Smooth muscle cell (in vitro differentiated cells): ENCODE results near the gene DDX20. TPM values are rescaled to one million over a fixed set of nuclear protein-coding genes. Genes with fewer than 3 reads are reported as not detected.

Source experiments
- DNase-seq: peaks from one replicate; lab custom pipeline; 2025; ENCODE audit not compliant: unreplicated experiment; lab: John Stamatoyannopoulos, UW
- H2AFZ ChIP-seq: fragments of 200-600 bp; sonication (generic); 2 replicates; pipeline ENCODE4 v1.6.0; 2016; ENCODE audit warnings: antibody characterized with exemption, low read depth, mild to moderate bottlenecking
- H3F3A ChIP-seq: fragments of 200-600 bp; sonication (generic); 2 replicates; pipeline ENCODE4 v1.6.0; 2017; ENCODE audit warnings: antibody characterized with exemption, low read depth
- H3K27ac ChIP-seq: fragments of 200-600 bp; sonication (generic); 2 replicates; pipeline ENCODE4 v1.5.1; 2016; ENCODE audit warnings: low read depth, mild to moderate bottlenecking
- H3K27me3 ChIP-seq: fragments of 200-600 bp; sonication (generic); 2 replicates; pipeline ENCODE4 v1.6.1; 2016; ENCODE audit warnings: low read depth, mild to moderate bottlenecking
- H3K36me3 ChIP-seq: fragments of 200-600 bp; sonication (generic); 2 replicates; pipeline ENCODE4 v1.5.1; 2016; ENCODE audit warnings: low read depth
- H3K4me1 ChIP-seq: fragments of 200-600 bp; sonication (generic); 2 replicates; pipeline ENCODE4 v1.5.1; 2016; ENCODE audit warnings: low read depth
- H3K4me2 ChIP-seq: fragments of 200-600 bp; sonication (generic); 2 replicates; pipeline ENCODE4 v1.6.0; 2016; ENCODE audit warnings: mild to moderate bottlenecking
- H3K4me3 ChIP-seq: fragments of 200-600 bp; sonication (generic); 2 replicates; pipeline ENCODE4 v1.5.1; 2016; ENCODE audit warnings: mild to moderate bottlenecking
- H3K79me2 ChIP-seq: fragments of 200-600 bp; sonication (generic); 2 replicates; pipeline ENCODE4 v1.6.0; 2016; ENCODE audit warnings: low read depth, mild to moderate bottlenecking
- H3K9ac ChIP-seq: fragments of 200-600 bp; sonication (generic); 2 replicates; pipeline ENCODE4 v1.6.0; 2016; ENCODE audit warnings: low read depth
- H3K9me3 ChIP-seq: fragments of 200-600 bp; sonication (generic); replicated peaks from 2 replicates; pipeline ENCODE4 v1.5.1; 2016; ENCODE audit warnings: low read depth
- H4K20me1 ChIP-seq: fragments of 200-600 bp; sonication (generic); 2 replicates; pipeline ENCODE4 v1.6.0; 2016; ENCODE audit warnings: low read depth
- CTCF ChIP-seq: fragments of 200-600 bp; sonication (generic); IDR thresholded peaks from 2 replicates; pipeline ENCODE4 v1.5.1; 2017; ENCODE audit warnings: borderline replicate concordance, mild to moderate bottlenecking, antibody characterized with exemption; ENCODE audit not compliant: insufficient read depth, poor library complexity, severe bottlenecking
- WGBS: methylation state at CpG from one replicate; pipeline ENCODE4 v1.1.7; 2016; ENCODE audit warnings: low lambda C conversion rate; 5-methylcytosine and 5-hydroxymethylcytosine counted together
- polyA plus RNA-seq: library from polyadenylated mRNA; unstranded; fragments of >200 nt; fragmentation: Nextera tagmentation; extraction: Ambion mirVana; gene quantifications from 2 replicates; pipeline ENCODE4 v1.2.1, GENCODE V29; 2016
- total RNA-seq: library from RNA; depleted of rRNA; stranded (reverse); fragments of >200 nt; gene quantifications from 2 replicates; pipeline ENCODE4 v1.2.3, GENCODE V29; 2014

The DDX20 gene
- total and polyA plus RNA-seq, 2 experiments from 2014 or later = 8.8 to 20.0 TPM

GRCh38 chr1:111789142-111789541 lies 33.4 kb downstream of the DDX20 start:
- Histone ChIP-seq H3K27ac (no peak overlapping the region), H3K4me2 (no peak overlapping the region), H3K9ac (no peak overlapping the region), H2AFZ (no peak overlapping the region), H3K27me3 (no peaks in the 10 kb centered on the region), H3K36me3 (no peaks in the 10 kb centered on the region), H4K20me1 (no peaks in the 10 kb centered on the region), H3K79me2 (no peaks in the 10 kb centered on the region), H3K4me1 (no peaks in the 10 kb centered on the region), H3K4me3 (no peak overlapping the region), H3K9me3 (no peaks in the 10 kb centered on the region), H3F3A (no peaks in the 10 kb centered on the region)
- WGBS = 67% methylated on average over 5 of the region's 5 CpGs
- no peak for TF ChIP-seq CTCF
- DNase-seq = no peak

- H3K27me3 ChIP-seq = no peaks in the 10 kb centered on the region
- H3K36me3 ChIP-seq = no peaks in the 10 kb centered on the region
- no peak for TF ChIP-seq CTCF
- no peak for DNase-seq
- no peaks in the 10 kb centered on the region for H3F3A ChIP-seq
- H3K4me2 ChIP-seq = no peak overlapping the region
- H2AFZ ChIP-seq = no peak overlapping the region
- H3K9me3 ChIP-seq = no peaks in the 10 kb centered on the region
- no peaks in the 10 kb centered on the region for H3K4me1 ChIP-seq
- no peak overlapping the region for H3K9ac ChIP-seq
- H3K27ac ChIP-seq = no peak overlapping the region
- WGBS = 92% methylated on average over 2 of the region's 2 CpGs
- H4K20me1 ChIP-seq = no peaks in the 10 kb centered on the region
- no peaks in the 10 kb centered on the region for H3K79me2 ChIP-seq
- H3K4me3 ChIP-seq = no peak overlapping the region
These were observed 34.1 kb downstream of the DDX20 start for GRCh38 chr1:111789666-111790316.

DNA sequence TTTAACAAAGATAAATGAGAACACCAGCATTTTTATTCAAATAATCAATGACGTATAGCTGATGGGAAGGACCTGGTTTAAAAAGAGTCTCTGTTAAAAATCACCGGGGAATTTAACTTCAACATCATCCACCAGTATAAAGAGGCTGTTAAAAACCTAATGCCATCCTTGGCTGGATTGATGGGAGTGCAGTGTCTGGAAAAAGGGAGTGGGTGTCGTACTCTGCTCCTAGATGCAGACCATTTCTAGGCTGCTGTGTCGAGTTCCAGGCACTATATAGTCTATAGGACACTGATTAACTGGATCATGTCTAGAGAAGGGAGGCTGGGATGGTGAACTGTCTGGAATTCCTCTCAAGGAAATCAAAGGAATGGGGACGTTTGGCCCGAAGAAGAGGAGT lies 36.1 kb downstream of the DDX20 start:
- DNase-seq = no peak
- no peaks in the 10 kb centered on the region for H3F3A ChIP-seq
- no peak overlapping the region for H3K4me3 ChIP-seq
- no peaks in the 10 kb centered on the region for H3K36me3 ChIP-seq
- WGBS = 55% methylated on average over 6 of the region's 6 CpGs
- H2AFZ ChIP-seq = no peak overlapping the region
- TF ChIP-seq CTCF = no peak
- no peak overlapping the region for H3K27ac ChIP-seq
- H3K79me2 ChIP-seq = no peaks in the 10 kb centered on the region
- no peak overlapping the region for H3K9ac ChIP-seq
- H3K9me3 ChIP-seq = no peaks in the 10 kb centered on the region
- H3K4me1 ChIP-seq = no peaks in the 10 kb centered on the region
- H4K20me1 ChIP-seq = no peaks in the 10 kb centered on the region
- H3K4me2 ChIP-seq = no peak overlapping the region
- no peaks in the 10 kb centered on the region for H3K27me3 ChIP-seq

DNA sequence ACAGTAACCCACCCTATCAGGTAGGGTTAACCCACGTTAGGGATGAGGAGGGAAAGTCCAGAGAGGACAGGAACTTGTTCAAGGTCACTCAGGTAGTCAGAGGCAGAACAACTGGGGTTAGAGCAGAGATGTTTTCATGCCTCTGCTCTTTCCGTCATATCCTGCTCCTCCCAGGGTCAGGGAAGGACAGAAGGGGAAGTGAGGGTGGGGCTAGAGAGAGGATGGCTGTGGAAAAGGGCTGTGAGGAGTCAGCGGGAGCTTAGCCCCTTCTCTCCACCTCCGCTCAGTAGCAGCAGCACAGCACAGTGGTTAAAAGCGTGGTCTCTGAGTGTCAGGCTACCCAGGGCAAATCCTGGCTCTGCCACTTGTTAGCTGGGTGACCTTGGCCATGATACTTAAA lies 36.5 kb downstream of the DDX20 start:
- Histone ChIP-seq H3K4me3 (no peak overlapping the region), H3K27ac (no peak overlapping the region), H2AFZ (no peak overlapping the region), H3K9me3 (no peaks in the 10 kb centered on the region), H3F3A (no peaks in the 10 kb centered on the region), H3K79me2 (no peaks in the 10 kb centered on the region), H3K9ac (no peak overlapping the region), H3K4me2 (no peak overlapping the region), H3K27me3 (no peaks in the 10 kb centered on the region), H3K36me3 (no peaks in the 10 kb centered on the region), H3K4me1 (no peaks in the 10 kb centered on the region), H4K20me1 (no peaks in the 10 kb centered on the region)
- no peak for DNase-seq
- 65% methylated on average over 5 of the region's 5 CpGs for WGBS
- TF ChIP-seq CTCF = no peak
